GM21526 (cell line): Measurements from ENCODE around the gene TRUB1.
A peak's percentile ranks its signal among the peaks of the same experiment; 100 is the strongest.
"Not testable (repeated sequence)": the region's sequence is repeated elsewhere in the genome, so short reads cannot be mapped to it uniquely, and the experiment has no call there.

Experiments used
- ATAC-seq: cut with Tn5 transposase; IDR thresholded peaks from one replicate; pipeline ENCODE4 v1.9.1; 2021; ENCODE audit warnings: moderate library complexity; ENCODE audit not compliant: unreplicated experiment, low FRiP score

TRUB1 gene

GRCh38 chr10:114923551-114923950 is 14.4 kb upstream of the TRUB1 start:
- ATAC-seq: no peak

GRCh38 chr10:114925587-114926586 is 12.1 kb upstream of the TRUB1 start:
- no peak for ATAC-seq

GRCh38 chr10:114928818-114929217 is 9.2 kb upstream of the TRUB1 start:
- ATAC-seq: no peak

- ATAC-seq: no peak
Observed at GRCh38 chr10:114930320-114930719, 7.7 kb upstream of the TRUB1 start.

- no peak for ATAC-seq
Observed at GRCh38 chr10:114931072-114931679, 6.8 kb upstream of the TRUB1 start.

- ATAC-seq: no peak
Observed at GRCh38 chr10:114932225-114932624, 5.8 kb upstream of the TRUB1 start.

GRCh38 chr10:114932945-114933344 is 5.0 kb upstream of the TRUB1 start:
- no peak for ATAC-seq

- ATAC-seq: no peak
Observed at GRCh38 chr10:114933588-114933987, 4.4 kb upstream of the TRUB1 start.

- not testable (repeated sequence) for ATAC-seq
Observed at GRCh38 chr10:114933995-114934394, 4.0 kb upstream of the TRUB1 start.

- no peak for ATAC-seq
Observed at GRCh38 chr10:114938856-114939193, 830 bp downstream of the TRUB1 start.

GRCh38 chr10:114940735-114941134 is 2.7 kb downstream of the TRUB1 start:
- ATAC-seq: no peak

- ATAC-seq: no peak
Observed at GRCh38 chr10:114943000-114943399, 5.0 kb downstream of the TRUB1 start.

- peak; percentile 49 for ATAC-seq
Observed at GRCh38 chr10:114953047-114953446, 15.1 kb downstream of the TRUB1 start.

GRCh38 chr10:114955984-114956383 is 18.0 kb downstream of the TRUB1 start:
- no peak for ATAC-seq

- ATAC-seq: peak; percentile 50
Observed at GRCh38 chr10:114956466-114956865, 18.5 kb downstream of the TRUB1 start.

- ATAC-seq: no peak
Observed at GRCh38 chr10:114957122-114957521, 19.1 kb downstream of the TRUB1 start.

GRCh38 chr10:114957673-114958072 is 19.7 kb downstream of the TRUB1 start:
- ATAC-seq: no peak

- ATAC-seq: no peak
Observed at GRCh38 chr10:114962441-114962840, 24.4 kb downstream of the TRUB1 start.

- no peak for ATAC-seq
Observed at GRCh38 chr10:114963908-114964307, 25.9 kb downstream of the TRUB1 start.

GRCh38 chr10:114967071-114967470 is 29.1 kb downstream of the TRUB1 start:
- ATAC-seq: no peak

- ATAC-seq: no peak
Observed at GRCh38 chr10:114970515-114970914, 32.5 kb downstream of the TRUB1 start.

- no peak for ATAC-seq
Observed at GRCh38 chr10:114973306-114973705, 35.3 kb downstream of the TRUB1 start.
